Fibroblast of skin of left biceps (primary cell): Measurements from ENCODE around the gene LMNB1.
"Not testable (repeated sequence)": the region's sequence is repeated elsewhere in the genome, so short reads cannot be mapped to it uniquely, and the experiment has no call there.

Experiments
- DNase-seq, 2 experiments: peaks; one replicate each; pipeline ENCODE4 v3.0.0-alpha.2; 2013; ENCODE audit warnings: low read depth in 2 of 2

Gene LMNB1

DNA sequence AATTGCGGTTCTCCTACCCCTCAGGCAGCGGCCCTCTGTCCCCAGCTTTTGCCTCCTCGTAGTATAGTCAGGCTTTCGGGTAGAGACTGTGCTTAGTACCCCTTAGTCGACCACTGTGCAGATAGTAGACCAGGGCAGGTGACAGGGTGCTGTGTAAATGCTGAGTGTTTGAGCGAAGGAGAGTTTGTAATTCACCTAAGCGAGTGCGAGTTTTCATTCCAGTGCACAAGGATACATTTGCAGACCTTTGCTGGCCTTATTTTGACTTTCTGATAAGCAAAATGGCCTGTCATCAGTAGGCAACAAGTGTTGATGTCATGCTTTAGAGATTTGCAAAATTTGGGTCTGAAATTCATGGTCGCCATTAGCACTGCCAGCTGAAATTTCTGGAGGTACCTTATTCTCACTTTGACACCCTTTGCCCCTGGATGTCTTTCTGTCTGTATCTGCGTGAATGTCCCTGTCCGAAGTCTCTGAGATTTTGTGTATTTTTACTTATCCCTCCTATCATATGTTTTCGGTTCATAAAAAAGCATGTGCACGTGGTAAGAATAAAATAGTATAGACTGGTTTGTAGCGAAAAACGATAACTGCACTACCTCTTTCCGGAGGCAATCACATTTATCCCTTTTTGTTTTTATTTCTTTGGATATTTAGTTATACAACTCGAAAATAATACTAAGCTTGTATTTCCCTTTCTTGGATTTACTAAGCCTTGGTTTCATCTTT lies 1.9 kb downstream of the LMNB1 start:
- DNase-seq: no peak

DNA sequence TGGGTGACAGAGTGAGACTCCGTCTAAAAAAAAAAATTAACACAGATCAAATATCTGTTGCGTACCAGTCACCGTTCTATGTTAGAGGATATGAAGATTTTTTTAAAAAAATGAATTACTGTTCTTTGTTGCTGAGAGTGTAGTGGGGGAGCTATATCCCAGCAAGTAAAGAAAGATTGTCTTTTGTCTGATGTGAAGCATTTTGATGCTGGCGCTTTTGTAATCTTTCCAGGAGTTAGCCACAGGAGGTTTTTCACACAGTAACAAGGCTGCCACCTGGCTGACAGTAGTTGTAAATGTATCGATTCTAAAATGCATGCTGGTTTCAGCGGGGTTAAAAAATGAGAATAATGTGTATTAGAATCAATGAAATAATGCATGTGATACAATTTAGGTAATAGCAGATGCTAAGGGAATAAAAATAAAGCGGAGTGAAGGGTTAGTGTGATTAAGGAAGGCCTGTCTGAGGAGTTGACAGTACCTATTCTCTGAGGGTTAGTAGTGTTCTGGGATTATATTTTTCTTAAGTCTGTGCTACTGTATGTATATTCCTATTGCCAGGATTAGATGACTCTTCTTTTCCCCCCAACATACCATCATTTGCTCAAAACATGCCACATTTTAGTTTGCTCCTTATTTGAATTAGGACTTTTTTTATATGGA lies 3.4 kb downstream of the LMNB1 start:
- DNase-seq: peak; percentile 54

DNA sequence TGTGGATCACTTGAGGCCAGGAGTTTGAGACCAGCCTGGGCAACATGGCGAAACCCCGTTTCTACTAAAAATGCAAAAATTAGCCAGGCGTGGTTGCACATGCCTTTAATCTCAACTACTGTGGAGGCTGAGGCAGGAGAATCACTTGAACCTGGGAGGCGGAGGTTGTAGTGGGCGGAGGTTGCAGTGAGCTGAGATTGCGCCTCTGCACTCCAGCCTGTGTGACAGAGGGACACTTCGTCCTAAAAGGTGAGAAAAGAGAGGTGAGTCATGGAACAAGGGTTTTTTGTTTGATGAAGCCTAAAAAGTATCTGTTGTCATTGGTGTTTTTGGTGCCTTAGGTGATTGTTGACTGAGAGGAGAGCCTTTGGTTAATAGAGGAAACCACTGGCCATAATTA lies 11.5 kb downstream of the LMNB1 start:
- not testable (repeated sequence) for DNase-seq

DNA sequence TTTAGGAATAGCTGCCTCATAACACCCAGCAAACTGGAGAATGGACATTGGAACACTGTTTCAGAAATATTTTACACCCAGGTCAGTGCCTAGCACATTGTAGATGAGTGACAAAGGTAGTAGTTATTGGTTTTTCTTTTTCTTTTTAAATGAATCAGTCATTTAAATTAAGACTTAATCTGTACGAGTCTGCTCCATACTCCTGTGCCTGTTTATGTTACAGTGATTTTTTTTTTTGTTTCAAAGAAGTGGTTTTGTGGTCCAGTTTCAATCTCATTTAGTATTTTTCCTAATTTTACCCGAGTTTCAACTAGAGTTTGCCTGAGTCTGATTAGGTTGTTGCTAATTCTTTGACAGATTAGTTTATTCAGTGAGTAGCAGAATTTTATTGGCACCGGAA lies 16.2 kb downstream of the LMNB1 start:
- DNase-seq: no peak

DNA sequence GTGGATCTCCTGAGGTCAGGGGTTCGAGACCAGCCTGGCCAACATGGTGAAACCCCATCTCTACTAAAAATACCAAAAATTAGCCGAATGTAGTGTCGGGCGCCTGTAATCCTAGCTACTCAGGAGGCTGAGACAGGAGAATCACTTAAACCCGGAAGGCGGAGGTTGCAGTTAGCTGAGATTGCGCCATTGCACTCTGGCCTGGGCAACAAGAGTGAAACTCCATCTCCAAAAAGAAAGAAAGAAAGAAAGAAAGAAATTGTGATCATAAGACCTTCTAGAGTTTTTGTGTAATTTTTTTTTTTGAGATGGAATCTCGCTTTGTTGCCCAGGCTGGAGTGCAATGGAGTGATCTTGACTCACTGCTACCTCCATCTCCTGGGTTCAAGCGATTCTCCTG lies 16.7 kb downstream of the LMNB1 start:
- DNase-seq: not testable (repeated sequence)

DNA sequence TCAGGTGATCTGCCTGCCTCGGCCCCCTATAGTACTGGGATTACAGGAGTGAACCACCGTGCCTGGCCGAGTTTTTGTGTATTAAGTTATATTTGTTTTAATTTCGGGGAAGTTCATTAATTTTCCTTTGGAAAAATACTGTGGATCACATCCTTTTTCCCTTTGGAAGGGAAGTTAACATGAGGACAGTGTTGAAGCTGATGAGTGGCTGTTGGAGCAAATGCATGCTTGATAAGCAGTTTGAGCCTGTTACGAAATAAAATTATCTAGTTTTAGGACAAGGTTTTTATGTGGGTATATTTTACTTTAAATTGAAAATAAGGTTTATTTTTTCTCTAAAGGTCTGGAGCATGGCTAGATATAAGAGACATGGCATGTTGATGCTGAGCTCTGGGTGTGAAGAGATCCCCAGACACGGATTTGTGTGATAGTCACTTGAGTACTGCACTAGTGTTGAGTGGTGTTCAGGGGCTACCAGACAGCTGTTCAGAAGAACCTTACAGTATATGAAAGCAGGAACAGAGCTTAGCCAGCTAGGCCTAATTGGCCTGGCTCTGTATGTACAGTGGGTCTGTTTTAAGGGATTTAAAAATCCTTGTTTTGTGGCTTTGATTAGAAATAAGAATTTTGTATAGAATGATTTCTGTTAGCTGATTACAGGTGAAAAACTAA lies 17.4 kb downstream of the LMNB1 start:
- no peak for DNase-seq

DNA sequence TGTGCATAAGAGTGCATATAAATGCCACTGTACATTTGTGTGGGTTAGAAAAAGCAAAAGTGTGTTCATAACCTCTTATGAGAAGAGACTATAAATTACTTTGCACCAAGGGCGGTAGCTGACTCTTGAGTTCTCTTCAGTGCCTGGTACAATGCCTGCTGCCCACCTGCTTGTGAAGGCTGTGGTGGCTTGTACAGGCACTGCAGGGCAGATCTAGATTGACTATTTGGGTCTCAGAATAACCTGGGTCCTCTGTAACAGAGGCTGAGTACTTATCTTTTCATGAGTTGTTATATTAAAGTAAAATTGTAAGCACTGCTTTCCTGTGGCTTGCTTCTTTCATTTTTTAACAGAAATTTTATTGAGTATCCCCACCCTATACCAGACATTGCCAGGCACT lies 22.8 kb downstream of the LMNB1 start:
- no peak for DNase-seq

DNA sequence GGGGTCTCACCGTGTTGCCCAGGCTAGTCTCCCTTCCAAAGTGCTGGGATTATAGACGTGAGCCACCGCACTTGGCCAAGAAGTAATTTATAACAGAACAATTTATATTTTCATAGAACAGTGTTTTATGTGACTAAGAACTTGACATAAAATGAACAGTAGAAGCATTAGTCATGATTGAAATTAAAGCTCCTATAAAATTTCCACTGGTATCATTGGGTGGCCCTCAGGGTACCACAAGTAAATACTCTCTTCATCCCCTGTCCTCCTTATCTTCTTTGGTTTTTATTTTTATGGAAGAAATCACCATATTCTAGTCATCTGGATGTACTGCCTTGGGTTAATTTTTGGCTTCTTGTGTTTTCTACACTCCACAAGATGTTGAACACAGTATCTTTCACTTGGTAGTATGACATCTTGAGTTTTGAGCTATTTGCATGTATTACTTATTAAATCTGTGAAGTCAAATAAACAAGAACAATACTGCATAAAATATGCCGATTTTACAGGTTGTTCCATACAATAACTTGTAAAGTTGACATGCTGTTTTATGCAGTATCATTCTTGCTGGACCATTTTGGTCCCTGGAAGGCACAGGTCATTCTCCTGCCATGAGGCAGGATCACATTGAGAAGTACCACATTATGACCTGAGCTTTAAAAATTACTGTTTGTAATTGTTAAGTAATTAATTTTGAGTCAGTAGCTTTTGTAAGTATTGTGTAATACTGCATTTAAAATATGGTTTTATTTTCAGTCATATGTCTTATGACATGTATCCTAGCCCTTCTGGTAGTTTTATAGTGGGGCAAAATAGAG lies 24.4 kb downstream of the LMNB1 start:
- DNase-seq: no peak

DNA sequence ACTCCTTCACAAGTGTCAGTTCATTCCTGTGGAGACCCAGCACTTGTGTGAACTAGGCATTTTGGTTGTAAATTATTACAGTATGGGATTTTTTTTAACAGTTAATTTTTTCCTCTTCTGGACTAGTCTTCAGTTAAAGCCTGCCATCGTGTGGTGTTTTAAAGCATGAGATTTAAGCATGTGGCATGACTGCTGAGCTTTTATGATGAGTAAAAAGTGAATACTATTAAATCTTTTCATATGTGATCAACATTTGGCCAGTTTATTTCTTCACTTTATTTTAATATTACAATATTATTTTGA lies 25.0 kb downstream of the LMNB1 start:
- DNase-seq: peak in 1 of 2 experiments; percentile 24

DNA sequence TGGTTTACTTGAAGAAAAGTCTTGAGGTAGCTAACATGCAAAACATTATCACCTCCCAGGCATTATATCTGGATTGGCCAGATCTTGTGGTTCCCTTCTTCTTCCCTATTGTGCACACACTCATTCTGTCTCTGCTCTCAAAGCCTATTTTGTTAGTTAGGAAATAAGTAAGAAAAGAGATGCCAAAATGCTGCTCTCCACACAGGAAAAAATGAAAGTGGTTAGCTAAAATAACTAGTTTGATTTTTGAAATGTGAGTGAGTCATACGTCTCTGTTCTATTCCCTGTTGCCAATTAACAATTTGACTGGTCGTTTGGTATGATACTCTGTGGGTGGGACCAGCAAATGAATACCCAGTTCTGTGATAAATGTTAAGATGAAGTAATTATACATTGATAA lies 28.1 kb downstream of the LMNB1 start:
- DNase-seq: peak; percentile 43 to 54

DNA sequence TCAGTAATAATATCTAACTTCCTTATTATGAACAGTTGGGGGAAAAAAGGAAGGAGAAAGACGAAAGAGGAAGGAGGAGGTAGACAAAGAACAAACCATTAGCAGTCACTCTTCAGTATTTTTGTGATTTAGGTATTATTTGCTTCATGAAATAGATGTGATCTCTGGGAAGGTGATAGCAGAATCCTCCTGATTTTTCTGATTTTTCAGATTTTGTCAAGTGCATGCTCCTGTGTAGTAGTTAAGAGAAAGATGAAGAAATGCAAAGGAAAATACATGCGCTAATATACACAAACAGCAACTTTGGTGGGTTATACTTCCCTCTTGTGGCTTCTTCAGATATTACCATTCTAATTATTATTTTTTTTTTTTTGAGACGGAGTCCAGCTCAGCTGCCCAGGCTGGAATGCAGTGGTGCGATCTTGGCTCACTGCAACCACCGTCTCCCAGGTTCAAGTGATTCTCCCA lies 31.6 kb downstream of the LMNB1 start:
- DNase-seq: no peak

DNA sequence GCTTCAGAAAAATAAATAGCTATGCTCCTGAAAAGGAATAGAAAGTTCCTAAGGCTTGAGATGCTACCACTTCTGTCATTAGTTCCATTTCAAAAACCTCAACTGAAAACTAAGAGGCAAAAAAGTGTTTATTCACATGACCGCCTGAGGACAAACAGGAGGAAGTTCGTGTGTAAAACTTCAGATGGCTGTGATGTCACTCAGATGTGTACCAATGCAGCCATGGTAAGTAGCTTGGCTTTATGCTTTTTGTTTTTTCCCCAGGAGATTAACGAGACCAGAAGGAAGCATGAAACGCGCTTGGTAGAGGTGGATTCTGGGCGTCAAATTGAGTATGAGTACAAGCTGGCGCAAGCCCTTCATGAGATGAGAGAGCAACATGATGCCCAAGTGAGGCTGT lies 33.0 kb downstream of the LMNB1 start:
- no peak for DNase-seq

DNA sequence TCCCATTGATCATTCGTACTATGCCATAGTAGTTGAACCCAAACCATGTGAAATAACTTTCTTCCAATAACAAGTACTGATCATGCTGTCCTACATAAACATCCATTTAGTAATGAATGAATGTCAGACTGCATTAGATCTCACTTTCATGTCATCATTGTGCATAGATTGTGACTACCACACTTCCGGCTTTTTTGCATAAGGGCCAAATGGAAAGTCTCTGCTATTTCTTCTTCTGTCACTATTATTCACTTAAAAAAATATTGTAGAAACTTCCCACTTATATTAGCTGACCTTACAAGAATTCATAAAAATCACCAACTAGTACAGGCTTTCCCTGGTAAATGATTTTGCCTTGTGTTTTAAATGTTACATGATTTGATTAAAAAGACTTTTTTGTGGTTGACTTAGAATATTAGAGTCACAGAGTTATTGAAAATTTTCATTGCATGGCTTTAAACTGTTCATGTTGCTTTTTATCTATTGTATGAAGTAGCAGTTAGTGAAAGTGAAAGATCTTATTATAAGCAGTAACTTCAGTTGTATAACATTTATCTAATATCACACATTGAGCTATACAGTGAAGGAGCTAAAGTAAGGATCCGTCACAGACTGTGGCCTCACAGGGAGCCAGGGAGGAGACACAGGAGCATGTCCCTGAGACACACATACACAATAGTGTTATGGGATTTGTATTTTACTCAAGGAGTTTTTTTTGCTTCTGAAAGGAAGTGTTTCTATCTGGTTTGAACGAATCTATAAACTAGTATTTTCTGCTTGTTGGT lies 33.9 kb downstream of the LMNB1 start:
- DNase-seq: no peak

DNA sequence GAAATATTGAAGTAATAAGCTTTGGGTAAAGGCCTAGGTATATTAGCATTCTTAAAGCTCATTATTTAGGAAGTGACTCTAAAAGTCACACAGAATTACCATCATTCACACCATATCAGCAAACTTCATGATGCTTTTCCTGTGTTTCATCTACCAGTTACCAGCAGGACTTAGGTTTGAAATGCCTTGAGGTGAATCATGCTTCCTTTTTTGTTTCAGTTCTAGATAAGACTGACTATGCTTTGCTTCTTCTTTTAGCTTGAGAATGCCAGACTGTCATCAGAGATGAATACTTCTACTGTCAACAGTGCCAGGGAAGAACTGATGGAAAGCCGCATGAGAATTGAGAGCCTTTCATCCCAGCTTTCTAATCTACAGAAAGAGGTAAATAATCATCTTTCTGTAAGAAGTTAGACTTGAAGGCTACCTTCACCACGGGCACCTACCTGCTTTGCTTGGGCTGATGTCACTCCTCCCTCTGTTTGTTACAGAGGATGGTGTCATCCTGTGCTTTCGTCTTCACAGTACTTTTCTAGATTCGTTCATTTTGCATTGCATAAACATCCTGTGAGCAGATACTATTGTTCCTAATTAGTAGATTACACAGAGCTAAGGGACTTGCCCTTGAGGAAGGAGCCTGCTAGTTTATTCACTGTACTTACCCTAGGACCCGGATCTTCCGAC lies 34.7 kb downstream of the LMNB1 start:
- no peak for DNase-seq

DNA sequence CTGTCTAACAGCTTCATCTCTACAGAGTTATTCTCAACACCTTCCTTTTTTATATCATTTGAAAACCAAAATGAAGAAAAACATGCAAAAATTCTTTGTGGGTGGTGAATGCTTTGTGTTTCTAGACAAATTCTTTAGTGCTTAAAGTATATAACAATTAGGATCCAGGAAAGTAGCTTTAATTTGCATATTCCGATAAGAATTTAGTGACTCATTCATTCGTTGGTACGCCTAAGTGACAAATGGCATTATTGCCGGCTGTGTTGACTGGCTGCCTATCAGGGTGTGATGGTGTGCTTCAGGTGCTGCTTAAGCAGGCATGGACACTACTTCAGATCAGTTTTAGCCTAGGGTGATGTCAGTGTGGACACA lies 35.2 kb downstream of the LMNB1 start:
- DNase-seq: no peak

DNA sequence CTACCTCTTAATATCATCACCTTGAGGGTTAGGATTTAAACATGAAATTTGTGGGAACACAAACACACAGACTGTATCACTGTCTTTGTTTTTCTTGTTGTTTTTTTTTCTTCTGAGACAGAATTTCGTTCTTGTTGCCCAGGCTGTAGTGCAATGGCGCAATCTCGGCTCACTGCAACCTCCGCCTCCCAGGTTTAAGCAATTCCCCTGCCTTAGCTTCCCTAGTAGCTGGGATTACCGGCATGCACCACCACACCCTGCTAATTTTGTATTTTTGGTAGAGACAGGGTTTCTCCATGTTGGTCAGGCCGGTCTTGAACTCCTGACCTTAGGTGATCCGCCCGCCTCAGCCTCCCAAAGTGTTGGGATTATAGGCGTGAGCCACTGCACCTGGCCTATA lies 36.9 kb downstream of the LMNB1 start:
- DNase-seq: not testable (repeated sequence)

DNA sequence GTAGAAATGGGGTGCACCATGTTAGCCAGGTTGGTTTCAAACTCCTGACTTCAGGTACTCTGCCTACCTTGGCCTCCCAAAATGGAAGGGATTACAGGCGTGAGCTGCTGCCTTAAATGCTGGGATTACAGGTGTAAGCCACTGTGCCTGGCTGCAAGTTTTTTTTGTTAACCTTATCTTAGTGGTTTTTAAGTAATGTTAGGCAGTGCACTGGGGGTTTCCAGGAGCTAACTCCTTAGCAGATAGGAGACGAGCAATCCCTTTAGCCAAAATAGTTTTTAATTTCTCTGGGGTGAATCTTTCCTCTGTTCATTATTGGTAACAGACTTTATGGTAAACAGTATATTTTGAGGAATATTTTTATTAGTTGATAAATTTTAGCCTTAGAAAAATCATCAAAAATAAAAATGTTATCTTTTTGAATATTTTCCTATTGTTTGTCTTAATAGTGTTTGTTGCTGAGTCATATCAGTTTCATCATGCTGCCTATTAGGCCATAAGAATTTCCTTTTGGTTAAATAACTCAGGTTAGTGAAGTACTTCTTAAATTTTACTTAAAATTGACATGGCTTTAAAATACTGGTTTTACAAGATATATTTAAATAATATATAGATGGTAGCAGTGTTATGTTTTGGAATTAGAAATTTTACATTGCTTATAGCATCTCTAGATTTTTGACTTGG lies 37.9 kb downstream of the LMNB1 start:
- no peak for DNase-seq

DNA sequence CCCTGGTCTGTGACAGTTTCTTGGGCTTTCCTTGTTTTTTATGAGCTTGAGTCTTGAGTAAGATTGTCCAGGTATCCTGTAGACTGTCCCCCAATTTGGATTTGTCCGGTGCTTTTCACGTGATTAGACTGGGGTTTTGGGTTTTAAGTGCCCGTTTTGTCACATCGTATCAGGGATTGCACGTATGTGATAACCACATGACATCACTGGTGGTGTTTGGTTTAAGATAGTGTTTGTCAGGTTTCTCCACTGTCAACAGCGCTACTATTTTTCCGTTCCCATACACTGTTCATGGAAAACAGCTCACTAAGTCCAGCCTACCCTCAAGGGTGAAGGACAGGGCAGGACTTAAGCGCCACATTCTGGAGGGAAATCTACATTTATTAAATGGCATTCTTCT lies 39.7 kb downstream of the LMNB1 start:
- no peak for DNase-seq

DNA sequence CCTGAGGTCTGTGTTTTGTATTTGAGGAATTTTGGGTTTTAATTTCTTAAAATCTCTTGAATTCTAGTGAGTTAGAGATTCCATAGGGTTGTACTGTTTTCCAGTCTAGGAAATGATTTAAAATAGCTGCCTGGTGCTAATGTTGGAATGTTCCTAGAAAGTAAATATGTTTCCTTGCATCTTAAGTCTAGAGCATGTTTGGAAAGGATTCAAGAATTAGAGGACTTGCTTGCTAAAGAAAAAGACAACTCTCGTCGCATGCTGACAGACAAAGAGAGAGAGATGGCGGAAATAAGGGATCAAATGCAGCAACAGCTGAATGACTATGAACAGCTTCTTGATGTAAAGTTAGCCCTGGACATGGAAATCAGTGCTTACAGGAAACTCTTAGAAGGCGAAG lies 41.8 kb downstream of the LMNB1 start:
- DNase-seq: no peak

DNA sequence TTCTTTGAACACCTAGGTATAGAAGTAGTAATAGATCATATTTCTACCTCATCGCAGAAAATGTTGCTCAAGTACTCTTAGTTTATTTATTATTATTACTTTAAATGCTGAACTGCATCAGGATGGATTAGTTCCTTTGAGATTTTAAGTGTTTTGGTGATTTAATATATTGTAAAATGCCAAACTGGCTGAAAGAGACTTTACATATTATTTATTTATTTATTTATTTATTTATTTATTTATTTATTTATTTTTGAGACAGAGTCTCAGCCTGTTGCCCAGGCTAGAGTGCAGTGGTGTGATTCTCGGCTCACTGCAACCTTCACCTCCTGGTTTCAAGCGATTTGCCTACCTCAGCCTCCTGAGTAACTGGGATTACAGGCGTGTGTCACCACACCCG lies 42.3 kb downstream of the LMNB1 start:
- DNase-seq: no peak
